HG02938 (cell line): ENCODE results near the gene ARHGAP30.
"Not testable (repeated sequence)": the region's sequence is repeated elsewhere in the genome, so short reads cannot be mapped to it uniquely, and the experiment has no call there.

Source experiments
- ATAC-seq: cut with Tn5 transposase; IDR thresholded peaks from one replicate; pipeline ENCODE4 v1.9.1; 2021; ENCODE audit warnings: mild to moderate bottlenecking, moderate library complexity; ENCODE audit not compliant: unreplicated experiment

The ARHGAP30 gene, protein sequence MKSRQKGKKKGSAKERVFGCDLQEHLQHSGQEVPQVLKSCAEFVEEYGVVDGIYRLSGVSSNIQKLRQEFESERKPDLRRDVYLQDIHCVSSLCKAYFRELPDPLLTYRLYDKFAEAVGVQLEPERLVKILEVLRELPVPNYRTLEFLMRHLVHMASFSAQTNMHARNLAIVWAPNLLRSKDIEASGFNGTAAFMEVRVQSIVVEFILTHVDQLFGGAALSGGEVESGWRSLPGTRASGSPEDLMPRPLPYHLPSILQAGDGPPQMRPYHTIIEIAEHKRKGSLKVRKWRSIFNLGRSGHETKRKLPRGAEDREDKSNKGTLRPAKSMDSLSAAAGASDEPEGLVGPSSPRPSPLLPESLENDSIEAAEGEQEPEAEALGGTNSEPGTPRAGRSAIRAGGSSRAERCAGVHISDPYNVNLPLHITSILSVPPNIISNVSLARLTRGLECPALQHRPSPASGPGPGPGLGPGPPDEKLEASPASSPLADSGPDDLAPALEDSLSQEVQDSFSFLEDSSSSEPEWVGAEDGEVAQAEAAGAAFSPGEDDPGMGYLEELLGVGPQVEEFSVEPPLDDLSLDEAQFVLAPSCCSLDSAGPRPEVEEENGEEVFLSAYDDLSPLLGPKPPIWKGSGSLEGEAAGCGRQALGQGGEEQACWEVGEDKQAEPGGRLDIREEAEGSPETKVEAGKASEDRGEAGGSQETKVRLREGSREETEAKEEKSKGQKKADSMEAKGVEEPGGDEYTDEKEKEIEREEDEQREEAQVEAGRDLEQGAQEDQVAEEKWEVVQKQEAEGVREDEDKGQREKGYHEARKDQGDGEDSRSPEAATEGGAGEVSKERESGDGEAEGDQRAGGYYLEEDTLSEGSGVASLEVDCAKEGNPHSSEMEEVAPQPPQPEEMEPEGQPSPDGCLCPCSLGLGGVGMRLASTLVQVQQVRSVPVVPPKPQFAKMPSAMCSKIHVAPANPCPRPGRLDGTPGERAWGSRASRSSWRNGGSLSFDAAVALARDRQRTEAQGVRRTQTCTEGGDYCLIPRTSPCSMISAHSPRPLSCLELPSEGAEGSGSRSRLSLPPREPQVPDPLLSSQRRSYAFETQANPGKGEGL

DNA sequence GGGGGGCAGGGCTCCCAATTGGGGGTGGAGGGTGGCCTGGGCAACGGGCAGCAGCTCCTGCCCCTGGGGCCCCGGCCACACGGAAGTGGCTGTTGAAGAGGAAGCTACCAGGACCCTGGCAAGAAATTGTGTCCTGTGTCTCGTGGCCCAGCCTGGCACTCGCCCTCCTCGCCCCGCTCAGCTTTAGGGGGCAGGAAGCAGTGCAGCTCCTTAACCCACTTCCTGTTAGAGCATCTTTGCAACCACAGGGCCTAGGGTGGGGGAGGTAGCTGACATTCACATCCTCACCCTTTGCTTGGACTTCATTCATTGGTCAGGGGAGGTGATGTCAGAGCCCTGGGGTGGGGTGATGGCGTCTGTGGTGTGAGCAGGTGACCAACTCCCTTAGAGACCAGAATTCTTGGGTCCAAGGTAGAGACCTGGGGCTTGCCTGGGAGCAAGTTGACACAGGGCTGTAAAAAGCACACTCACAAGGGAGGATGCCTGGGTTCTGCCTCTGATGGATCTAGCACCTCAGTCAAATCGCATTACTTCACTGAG lies at the start of gene ARHGAP30:
ARHGAP30 (minus strand) TSS at position 161 of the 540 bp plus-strand sequence. CDS start 267 bp downstream, outside the sequence.
- ATAC-seq, result peak; percentile 87

DNA sequence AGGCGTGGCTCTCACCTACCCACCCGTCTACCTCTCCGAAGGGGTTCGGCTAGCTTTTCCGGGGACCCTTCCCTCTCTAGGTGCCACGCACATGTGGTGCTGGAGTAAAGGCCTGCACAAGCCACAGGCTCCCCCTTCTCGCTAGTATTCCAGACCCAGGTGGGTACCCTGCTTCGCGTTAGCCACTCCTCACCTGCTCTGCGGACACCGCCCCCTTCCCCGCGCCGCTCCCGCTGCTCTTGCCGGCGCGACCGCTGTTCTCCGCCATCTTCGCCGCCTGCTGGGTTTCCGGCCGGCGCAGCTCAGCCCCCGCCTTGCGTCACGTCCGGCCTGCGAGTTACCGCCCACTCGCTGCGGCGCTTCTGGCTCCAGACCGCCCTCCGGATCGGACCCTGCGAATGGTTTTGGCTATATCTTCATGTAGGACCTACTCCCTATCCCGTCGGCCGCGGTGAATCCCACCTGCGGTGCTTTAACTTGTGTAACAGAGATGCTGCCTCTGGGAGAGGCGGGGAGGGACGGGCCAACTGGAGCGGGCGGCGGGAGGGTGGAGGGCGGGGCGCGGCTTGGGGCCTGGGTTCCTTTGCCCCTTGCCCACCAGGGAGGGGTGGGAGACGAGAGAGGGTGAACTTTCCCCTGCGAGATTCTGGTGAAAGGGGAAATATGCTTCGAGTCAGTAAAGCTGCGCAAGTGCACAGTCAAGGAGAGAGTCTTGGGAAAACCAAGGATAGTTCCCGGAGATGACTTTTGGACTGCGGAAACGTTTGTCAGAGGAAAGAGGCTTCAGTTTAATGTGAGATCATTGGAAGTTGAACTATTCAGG lies 48.3 kb upstream of the ARHGAP30 start, which contains the start of the genes NIT1 and PFDN2:
NIT1 (plus strand) TSS at position 347 of the 823 bp plus-strand sequence; CDS start at position 419, 72 bp downstream.
PFDN2 (minus strand) TSS at position 279 of the 823 bp plus-strand sequence; CDS start at position 268, 11 bp downstream.
- peak; percentile 67 for ATAC-seq

DNA sequence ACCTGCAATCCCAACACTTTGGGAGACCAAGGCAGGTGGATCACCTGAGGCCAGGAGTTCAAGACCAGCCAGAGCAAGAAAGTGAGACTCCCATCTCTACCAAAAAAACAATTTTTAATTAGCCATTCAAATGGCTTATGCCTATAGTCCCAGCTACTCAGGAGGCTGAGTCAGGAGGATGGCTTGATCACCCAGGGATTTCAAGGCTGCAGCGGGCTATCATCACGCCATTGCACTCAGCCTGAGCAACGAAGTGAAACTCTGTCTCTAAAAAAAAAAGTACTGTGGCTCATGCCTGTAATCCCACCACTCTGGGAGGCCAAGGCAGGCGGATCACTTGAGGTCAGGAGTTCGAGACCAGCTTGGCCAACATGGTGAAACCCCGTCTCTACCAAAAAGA lies 46.3 kb upstream of the ARHGAP30 start:
- not testable (repeated sequence) for ATAC-seq

DNA sequence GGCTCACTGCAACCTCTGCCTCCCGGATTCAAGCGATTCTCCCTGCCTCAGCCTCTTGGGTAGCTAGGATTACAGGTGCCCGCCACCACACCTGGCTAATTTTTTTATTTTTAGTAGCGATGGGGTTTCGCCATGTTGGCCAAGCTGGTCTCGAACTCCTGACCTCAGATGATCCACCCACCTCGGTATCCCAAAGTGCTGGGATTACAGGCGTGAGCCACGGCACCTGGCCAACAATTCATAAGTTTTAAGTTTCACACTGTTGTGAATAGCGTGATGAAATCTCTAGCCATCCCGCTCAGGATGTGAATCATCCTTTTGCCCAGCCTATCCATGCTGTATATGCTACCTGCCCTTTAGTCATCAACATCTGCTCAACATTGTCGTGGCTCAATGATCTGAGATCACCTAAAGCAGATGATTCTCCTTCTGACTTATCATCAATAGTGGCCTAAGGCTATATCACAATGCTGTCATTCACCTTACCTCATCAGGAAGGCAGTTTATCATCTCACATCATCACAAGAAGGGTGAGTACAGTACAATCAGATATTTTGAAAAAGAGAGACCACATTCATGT lies 45.5 kb upstream of the ARHGAP30 start:
- ATAC-seq, result no peak

DNA sequence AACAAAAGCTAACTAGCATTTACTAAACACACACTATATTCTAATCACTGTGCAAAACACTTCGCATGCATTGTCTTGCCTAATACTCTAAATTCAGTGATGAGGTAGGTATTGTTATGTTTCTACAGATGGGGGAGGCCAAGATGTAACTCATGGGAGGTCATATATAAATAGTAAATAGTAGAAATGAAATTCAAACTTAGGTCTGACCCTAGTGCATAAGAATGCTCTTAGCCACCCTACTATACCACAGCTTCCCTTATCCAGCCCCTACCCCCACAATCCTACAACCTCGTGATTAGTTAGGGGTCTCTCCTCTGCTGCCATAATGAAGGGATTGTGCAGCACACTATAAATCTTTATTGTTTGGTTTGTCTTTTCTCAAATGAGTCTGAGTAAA lies 44.9 kb upstream of the ARHGAP30 start:
- no peak for ATAC-seq

DNA sequence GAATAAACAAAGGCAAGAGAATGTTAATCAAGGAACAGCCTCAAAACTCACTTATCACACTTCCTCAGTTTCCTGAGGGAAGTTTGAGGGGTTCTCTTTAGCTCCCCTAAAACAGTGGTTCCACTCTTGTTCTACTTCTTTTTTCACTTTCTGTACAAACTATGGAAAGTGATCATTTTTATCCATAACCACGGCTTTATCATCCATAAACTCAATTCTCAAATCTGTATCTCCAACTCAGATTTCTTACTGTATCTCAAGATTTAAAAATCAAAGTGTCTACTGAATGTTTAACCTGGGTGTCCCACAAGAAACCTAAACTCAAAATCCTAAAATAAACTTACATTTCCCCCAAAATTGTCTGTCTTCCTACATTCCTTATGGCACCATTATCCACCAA lies 44.2 kb upstream of the ARHGAP30 start:
- no peak for ATAC-seq

DNA sequence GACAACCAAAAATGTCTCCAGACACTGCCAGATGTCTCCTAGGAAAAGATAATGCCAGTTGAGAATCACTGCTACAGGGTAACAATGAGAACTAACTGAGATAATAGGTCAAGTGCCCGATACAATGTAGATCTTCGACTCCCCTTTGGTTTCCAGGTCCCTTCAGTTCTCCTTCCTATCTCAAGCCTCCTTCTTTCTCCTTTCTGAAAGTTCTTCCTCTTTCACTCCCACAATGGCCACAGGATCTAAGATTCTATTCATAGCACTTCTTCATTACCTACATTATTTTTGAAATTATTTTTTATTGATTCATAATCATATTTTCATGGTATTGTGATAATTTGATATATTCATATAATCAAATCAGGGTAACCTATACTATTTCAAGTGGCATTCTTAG lies 41.8 kb upstream of the ARHGAP30 start:
- no peak for ATAC-seq

DNA sequence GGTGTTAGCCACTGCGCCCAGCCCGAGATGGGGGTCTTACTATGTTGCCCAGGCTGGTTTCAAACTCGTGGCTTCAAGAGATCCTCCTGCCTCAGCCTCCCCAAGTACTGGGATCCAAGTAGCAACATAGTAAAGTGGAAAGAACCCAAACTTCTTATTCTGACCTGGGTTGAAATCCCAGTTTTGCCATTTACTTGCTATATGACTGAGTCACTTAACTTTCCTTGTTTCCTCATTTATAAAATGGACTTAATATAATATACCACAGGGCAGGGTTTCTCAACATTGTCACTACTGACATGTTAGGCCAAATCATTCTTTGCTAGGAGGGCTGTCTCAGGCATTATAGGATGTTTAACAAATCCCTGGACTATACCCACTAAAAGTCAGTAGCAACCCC lies 41.4 kb upstream of the ARHGAP30 start:
- ATAC-seq, result no peak

DNA sequence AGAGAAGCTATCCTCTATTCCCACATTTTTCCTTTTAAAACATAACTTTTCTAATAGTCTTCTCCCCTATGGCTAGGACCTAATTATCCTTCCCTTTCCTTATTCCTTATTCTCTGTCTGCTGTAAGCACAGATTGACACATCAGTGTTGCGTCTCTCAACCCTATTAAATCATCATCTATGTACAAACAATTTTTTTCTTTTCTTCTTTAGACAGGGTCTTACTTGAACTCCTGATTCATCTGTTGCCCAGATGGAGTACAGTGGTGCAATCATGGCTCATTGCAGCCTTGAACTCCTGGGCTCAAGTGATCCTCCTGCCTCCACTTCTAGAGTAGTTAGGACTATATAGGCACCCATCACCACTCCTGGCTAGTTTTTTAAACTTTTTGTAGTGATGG lies 36.7 kb upstream of the ARHGAP30 start:
- ATAC-seq, result no peak

DNA sequence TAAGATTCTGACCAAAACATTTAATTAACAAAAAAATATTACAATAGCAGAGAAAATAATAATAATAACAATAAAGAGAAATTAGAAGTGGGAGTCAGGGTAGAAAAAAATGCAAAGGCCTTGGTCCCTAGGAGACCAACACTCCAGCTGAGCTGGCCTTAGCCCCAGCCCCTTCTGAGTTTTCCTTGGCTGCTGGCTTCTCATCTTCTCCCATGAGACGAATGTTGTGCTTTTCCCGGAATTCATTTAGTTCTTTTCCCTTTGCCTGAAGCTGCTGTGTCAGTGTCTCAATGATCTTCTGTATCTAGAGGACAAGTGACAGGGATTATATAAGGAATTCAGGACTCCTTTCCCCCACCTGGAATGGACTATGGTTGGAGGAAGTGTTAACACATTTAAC lies 30.9 kb upstream of the ARHGAP30 start:
- no peak for ATAC-seq

DNA sequence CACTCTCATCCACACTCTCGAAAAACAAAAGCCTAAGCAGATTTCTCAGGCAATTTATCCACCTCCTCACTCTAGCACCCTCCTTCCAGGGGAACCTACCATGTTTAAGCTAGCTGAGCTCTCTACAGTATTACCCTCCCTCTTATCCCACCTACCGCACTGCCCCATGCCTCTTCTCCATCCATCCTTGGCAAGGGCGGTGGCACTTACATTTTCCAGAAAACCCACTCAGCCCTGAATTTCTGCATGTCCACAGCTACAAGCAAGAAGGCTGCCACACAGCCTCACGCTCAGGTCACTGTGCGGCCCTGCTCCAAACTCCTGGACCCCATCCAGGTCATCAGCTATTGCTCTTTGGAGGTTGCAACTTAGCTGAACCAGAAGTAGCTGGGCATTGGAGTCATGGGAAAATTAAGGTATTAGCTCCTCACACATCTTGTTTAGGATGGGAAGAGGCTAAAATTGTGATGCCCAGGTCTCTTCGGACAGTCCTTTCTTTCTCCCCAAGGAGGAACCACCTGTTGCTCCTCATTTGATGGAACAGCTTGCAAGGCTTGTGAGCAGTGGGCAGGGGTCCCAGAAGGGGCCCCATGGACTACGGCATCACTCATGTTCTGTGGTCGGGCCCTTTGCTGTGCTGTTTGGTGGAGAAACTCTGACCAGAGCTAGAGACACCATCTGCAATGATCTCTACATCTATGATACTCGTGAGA lies 29.6 kb upstream of the ARHGAP30 start:
- ATAC-seq, result no peak

DNA sequence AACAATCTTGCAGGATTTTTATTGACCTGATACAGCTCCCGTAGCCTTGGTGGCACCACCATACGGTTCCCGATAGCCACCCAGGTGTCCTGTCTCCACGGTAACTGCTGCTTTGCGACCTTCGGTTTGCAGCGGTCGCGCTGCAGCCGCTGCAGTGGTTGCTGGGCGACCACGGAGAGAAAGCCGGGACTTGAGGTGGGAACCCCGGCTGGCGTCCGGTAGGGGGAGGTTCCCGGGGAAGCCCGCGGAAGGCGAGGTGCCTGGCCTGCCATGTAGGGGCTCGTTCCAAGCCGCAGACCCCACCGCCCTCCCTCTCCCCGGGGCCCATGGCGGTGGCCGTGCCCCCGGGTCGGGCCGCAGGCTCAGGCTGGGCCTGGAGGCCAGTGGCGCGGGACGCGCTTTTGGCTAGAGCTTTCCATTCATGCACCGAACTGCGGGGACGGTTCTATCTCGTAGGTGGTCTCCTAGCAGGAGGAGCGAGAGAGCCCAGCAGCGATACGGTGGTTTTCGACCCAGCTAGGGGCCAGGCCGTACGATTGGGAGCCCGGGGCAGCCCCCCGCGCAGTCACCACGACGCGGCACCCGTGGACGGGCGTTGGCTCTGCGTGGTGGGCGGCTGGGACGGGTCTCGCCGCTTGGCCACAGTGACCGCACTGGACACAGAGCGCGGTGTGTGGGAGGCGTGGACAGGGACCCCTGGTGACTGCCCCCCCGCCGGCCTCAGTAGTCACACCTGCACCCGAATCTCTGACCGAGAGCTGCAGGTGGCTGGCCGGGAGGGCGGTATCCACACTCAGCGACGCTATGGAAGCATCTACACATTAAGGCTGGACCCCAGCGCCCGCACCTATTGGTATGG lies 28.7 kb upstream of the ARHGAP30 start, which contains the start of gene KLHDC9:
KLHDC9 (plus strand) TSS at position 152 of the 859 bp plus-strand sequence; CDS start at position 327, 175 bp downstream.
- ATAC-seq, result peak; percentile 69

DNA sequence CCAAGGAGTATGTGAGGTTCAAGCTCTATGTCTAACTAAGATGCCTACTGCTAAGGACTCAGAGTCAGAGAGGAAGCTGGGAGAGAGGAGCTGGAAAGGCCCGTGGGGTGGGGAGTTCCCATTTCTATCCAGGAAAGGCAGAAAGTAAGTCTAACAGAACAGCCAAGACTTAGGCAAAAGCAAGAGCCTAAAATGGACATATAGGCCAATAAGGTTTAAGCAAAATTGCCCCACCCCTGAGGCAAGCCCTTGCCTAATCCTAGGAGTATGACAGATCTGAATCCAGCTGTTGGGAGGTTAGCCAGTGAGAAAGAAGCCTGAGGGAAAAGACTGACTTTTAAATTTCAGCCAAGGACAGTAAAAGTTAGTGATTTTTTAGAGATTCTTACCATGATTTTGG lies 26.8 kb upstream of the ARHGAP30 start:
- ATAC-seq, result no peak

DNA sequence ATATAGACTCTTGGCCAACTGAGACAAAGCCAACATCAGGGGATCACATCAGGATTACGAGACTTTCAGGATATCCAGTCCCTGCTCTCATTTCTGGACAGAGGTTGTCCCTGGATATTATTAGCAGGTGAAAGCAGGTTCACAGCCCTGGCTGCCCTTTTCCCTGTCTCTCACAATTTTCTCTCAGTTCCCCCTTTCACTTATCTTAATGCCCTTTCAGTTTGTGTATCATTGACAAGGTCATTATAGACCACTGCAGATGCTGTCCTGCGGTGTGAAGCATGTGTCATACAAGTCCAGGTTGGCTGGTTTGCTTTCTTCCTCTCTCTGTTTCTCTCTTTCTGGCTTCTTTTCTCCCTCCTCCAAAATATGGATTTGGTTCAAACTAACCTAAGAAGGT lies 26.3 kb upstream of the ARHGAP30 start:
- ATAC-seq, result peak; percentile 45

DNA sequence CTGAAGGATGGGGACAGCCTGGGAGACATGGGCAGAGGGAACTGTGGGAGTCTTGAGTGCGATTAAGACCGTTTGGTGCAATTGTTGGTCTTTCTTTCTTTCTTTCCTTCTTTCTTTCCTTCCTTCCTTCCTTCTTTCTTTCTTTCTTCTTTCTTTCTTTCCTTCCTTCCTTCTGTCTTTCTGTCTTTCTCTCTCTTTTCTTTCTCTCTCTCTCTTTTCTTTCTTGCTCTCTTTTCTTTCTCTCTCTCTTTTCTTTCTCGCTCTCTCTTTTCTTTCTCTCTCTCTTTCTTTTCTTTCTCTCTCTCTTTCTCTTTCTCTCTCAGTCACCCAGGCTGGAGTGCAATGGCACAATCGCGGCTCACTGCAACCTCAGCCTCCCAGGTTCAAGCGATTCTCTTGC lies 25.5 kb upstream of the ARHGAP30 start:
- ATAC-seq, result no peak

DNA sequence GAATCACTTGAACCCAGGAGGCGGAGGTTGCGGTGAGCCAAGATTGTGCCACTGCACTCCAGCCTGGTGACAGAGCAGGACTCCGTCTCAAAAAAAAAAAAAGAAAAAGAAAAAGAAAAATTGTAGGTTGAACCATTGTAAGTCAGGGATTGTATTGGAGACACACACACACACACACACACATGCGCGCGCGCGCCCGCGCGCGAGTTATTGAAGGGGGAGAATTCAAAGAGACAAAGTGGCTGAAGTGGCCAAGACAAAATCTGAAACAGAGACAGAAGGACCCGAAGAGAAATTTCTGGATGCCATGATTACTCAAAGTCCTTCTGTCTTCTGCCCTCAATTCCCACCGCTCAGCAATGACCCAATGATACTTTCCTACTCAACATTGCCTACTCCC lies 24.8 kb upstream of the ARHGAP30 start:
- no peak for ATAC-seq

DNA sequence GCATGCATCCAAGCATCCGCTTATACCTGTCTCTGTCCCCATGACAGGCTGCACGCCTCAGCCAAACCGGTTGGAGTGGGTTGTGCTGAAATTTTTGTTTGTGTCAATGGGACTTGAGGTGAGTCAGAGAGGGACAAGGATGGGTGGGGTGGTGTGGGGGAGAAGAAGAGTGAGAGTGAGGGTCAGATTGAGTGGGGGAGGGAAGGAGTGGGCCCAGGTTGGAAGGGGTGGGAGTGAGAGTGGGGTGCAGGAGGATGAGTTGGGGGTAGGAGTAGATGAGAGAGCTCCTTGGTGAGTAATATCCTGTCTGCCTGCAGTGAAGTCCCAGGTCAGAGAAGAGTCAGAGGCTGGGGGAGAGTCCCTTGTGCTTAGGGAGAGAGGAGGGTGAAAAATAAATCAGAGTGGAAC lies 22.9 kb upstream of the ARHGAP30 start:
- ATAC-seq, result no peak
